CD4-positive, CD25-positive, alpha-beta regulatory T cell (primary cell): ENCODE measurements around the gene SLC2A9. TPM values are rescaled to one million over a fixed set of nuclear protein-coding genes. Genes with fewer than 3 reads are reported as not detected.
A peak's percentile ranks its signal among the peaks of the same experiment; 100 is the strongest.

Experiments
- ATAC-seq, 2 donors: fragments of 150-1000 bp; cut with Tn5 transposase; one replicate each; pipeline ENCODE4 v1.10.0; 2021; ENCODE audit warnings: low read depth in 2 of 2, moderate number of reproducible peaks in 2 of 2, moderate library complexity in 1 of 2
- DNase-seq, 3 donors: peaks; one replicate each; pipeline versions ENCODE4 v3.0.0 to v3.0.0-alpha.2; 2012 to 2022; ENCODE audit warnings: mixed read lengths in 1 of 3
- H3K27ac ChIP-seq: one replicate; pipeline ENCODE4 v1.7.0; 2013; ENCODE audit warnings: mild to moderate bottlenecking, low read length; ENCODE audit not compliant: insufficient read depth, poor library complexity, severe bottlenecking
- H3K27me3 ChIP-seq: one replicate; pipeline ENCODE4 v1.7.0; 2013; ENCODE audit warnings: low read length; ENCODE audit not compliant: control insufficient read depth, insufficient read depth
- H3K36me3 ChIP-seq: one replicate; pipeline ENCODE4 v1.7.0; 2013; ENCODE audit warnings: mild to moderate bottlenecking, low read length, moderate library complexity; ENCODE audit not compliant: control insufficient read depth, insufficient read depth
- H3K4me1 ChIP-seq: 2 replicates; pipeline ENCODE4 v1.7.0; 2013; ENCODE audit warnings: mild to moderate bottlenecking, low read length; ENCODE audit not compliant: insufficient read depth, control insufficient read depth, poor library complexity, severe bottlenecking
- H3K4me3 ChIP-seq: one replicate; pipeline ENCODE4 v1.7.0; 2013; ENCODE audit warnings: low read depth, mild to moderate bottlenecking, low read length, moderate library complexity
- H3K9me3 ChIP-seq, 2 experiments: 1 replicate in 1 of 2; 2 replicates in 1 of 2; pipeline ENCODE4 v1.7.0; 2013; ENCODE audit warnings: low read length in 2 of 2, mild to moderate bottlenecking in 1 of 2, moderate library complexity in 1 of 2; ENCODE audit not compliant: control insufficient read depth in 2 of 2
- H3K27ac Mint-ChIP-seq, 3 donors: one replicate each; pipeline ENCODE4 v1.8.0; 2020 to 2022; ENCODE audit warnings: mild to moderate bottlenecking in 3 of 3, mixed read lengths in 3 of 3, moderate library complexity in 2 of 3
- H3K27me3 Mint-ChIP-seq: one replicate; pipeline ENCODE4 v1.8.0; 2022; ENCODE audit warnings: mild to moderate bottlenecking, mixed read lengths
- H3K36me3 Mint-ChIP-seq: one replicate; pipeline ENCODE4 v1.8.0; 2020; ENCODE audit warnings: mixed read lengths
- H3K4me1 Mint-ChIP-seq, 4 donors: one replicate each; pipeline ENCODE4 v1.8.0; 2020 to 2022; ENCODE audit warnings: mixed read lengths in 4 of 4, mild to moderate bottlenecking in 1 of 4
- H3K4me3 Mint-ChIP-seq, 4 donors: one replicate each; pipeline ENCODE4 v1.8.0; 2020 to 2022; ENCODE audit warnings: mild to moderate bottlenecking in 4 of 4, mixed read lengths in 4 of 4, moderate library complexity in 3 of 4
- H3K9me3 Mint-ChIP-seq, 7 donors: one replicate each; pipeline ENCODE4 v1.8.0; 2020 to 2022; ENCODE audit warnings: mixed read lengths in 7 of 7, mild to moderate bottlenecking in 3 of 7, moderate library complexity in 2 of 7
- polyA plus RNA-seq, 4 donors: library from polyadenylated mRNA; unstranded; fragments of 300-500 nt; fragmentation: Illumina TruSeq; gene quantifications; one replicate each; pipeline ENCODE4 v1.2.3, GENCODE V29; 2021
- total RNA-seq: library from RNA; stranded (reverse); gene quantifications from one replicate; pipeline ENCODE4 v1.2.3, GENCODE V29; 2022

Gene SLC2A9
- total and polyA plus RNA-seq, 5 donors from 2014 or later: 0.41 to 5.7 (median 0.81) TPM

DNA sequence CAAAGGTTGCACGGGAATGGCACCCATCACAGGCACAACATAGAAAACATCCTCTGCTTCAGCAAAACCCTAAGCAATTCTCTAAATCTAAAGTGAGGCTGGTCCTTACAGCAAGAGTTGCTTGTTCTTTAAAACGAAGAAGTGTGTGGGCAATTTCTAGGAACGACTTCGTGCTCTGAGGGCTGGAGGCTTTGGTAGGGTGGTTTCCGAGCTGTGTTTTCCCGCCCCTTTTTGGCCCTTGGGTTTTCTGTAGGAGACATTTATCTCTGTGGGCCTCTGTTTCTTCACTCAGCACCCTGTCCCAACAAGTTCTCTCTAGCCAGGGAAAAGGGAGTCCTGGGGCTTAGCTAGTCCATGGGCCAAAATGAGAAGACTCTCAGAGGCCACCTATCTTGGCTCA, 84.2 kb downstream of the SLC2A9 start:
- Histone ChIP-seq H3K4me3 (no peak overlapping the region), H3K27ac (no peak overlapping the region), H3K27me3 (no peaks in the 10 kb centered on the region), H3K4me1 (no peaks in the 10 kb centered on the region), H3K9me3 (no peaks in the 10 kb centered on the region), H3K36me3 (no peaks in the 10 kb centered on the region)
- DNase-seq: peak in 1 of 3 donors; percentile 6
- Mint-ChIP-seq H3K27me3 (peaks cover 4% of the 10 kb centered on the region), H3K4me1 (no peaks in the 10 kb centered on the region), H3K9me3 (peaks cover 0 to 1% (median 0%) of the 10 kb centered on the region in 7 donors), H3K36me3 (no peaks in the 10 kb centered on the region), H3K4me3 (no peak overlapping the region), H3K27ac (no peak overlapping the region)
- ATAC-seq: no peak

DNA sequence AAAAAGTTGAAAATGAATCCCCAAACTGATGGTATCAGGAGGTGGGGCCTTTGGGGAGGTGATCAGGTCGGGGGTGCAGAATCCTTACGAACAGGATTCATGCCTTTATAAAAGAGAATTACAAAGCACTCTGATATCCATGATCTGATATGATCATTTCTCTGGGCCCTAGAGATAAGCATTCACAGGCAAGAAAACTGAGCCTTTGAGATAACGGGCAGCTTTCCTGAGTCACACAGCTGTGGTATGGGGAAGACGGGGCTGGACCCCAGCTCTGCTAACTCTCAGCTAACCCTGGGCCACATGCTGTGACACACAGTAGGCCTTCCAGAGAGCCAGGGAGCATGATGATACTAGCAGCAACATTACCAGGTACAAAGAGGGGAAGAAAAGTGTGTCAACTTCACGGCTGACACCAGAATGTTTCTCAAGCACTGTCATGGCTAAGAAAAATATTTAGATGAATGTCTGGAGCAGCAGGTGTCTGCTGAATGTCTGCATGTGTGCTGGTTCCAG, 85.1 kb downstream of the SLC2A9 start:
- H3K27ac Mint-ChIP-seq: no peak overlapping the region

DNA sequence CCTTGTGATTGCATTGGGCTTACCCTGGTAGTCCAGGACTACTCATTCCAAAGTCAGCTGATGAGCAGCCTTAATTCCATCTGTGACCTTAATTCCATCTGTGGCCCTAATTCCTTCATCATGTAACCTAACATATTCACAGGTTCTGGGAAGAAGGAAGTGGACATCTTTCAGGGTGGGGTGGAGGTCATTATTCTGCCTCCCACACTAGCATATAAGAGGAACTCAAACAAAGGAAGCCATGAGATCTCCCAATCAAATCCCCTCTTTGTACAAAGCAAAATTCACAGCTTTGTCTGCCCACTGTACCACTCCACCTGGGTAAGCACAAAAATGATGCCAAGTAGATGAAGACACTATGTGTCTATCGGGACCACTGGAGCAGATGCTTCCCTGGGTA, 87.3 kb downstream of the SLC2A9 start:
- Mint-ChIP-seq H3K36me3 (no peaks in the 10 kb centered on the region), H3K4me3 (no peak overlapping the region), H3K4me1 (no peaks in the 10 kb centered on the region), H3K27ac (no peak overlapping the region), H3K27me3 (peaks cover 4% of the 10 kb centered on the region), H3K9me3 (peaks cover 0 to 1% (median 0%) of the 10 kb centered on the region in 7 donors)
- Histone ChIP-seq H3K4me1 (no peaks in the 10 kb centered on the region), H3K9me3 (no peaks in the 10 kb centered on the region), H3K27me3 (no peaks in the 10 kb centered on the region), H3K4me3 (no peak overlapping the region), H3K27ac (no peak overlapping the region), H3K36me3 (no peaks in the 10 kb centered on the region)
- DNase-seq: no peak
- ATAC-seq: no peak

More for the DNA sequence above, 85.1 kb downstream of the SLC2A9 start:
- Histone ChIP-seq H3K36me3 (no peaks in the 10 kb centered on the region), H3K27ac (no peak overlapping the region), H3K4me1 (no peaks in the 10 kb centered on the region), H3K4me3 (no peak overlapping the region), H3K27me3 (no peaks in the 10 kb centered on the region), H3K9me3 (no peaks in the 10 kb centered on the region)
- H3K36me3 Mint-ChIP-seq: no peaks in the 10 kb centered on the region
- ATAC-seq: no peak
- DNase-seq: no peak
- H3K4me3 Mint-ChIP-seq: no peak overlapping the region
- peaks cover 0 to 1% (median 0%) of the 10 kb centered on the region in 7 donors for H3K9me3 Mint-ChIP-seq
- H3K4me1 Mint-ChIP-seq: no peaks in the 10 kb centered on the region
- peaks cover 4% of the 10 kb centered on the region for H3K27me3 Mint-ChIP-seq

DNA sequence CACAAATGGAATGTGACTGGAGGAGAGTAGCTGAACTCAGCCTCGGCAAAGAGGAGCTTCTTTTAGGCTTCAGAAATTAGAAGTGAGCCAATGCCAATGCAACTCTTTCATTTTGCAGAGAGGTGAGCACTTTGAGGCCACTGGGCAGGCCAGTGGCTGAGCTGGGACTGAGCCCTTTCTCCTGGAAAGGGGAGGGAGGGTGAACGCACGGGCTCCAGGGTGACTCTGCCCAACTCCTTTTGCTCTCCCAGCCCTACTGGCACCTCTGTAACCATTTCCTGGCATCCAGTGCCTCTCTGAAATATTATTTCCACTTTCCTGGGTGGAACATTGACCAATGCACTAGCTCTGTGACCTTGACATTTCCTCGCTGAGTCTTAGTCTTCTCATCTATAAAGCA, 88.1 kb downstream of the SLC2A9 start:
- Mint-ChIP-seq H3K27me3 (peaks cover 4% of the 10 kb centered on the region), H3K4me3 (no peak overlapping the region), H3K9me3 (peaks cover 0 to 1% (median 0%) of the 10 kb centered on the region in 7 donors), H3K27ac (no peak overlapping the region), H3K36me3 (no peaks in the 10 kb centered on the region), H3K4me1 (no peaks in the 10 kb centered on the region)
- Histone ChIP-seq H3K36me3 (no peaks in the 10 kb centered on the region), H3K27ac (no peak overlapping the region), H3K27me3 (no peaks in the 10 kb centered on the region), H3K9me3 (no peaks in the 10 kb centered on the region), H3K4me1 (no peaks in the 10 kb centered on the region), H3K4me3 (no peak overlapping the region)
- ATAC-seq (no peak), DNase-seq (no peak)

DNA sequence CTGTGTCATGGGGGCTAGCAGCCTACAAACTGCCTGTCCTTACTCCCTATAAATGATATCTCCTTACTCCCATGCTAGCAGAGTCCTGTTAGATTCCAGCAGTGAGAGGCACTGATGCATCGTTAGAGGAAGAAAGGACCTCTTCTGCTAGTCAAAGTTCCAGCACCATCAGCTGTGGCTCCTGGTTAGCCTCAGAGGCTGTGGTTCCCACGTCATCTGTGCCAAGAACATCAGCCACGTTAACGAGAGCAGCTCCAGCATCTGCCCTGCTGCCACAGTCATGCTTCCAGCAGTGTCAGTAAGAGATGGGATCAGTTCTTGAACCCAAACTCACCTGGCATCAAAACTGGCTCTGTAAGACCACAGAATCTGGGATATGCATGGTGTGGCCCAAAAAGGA, 88.5 kb downstream of the SLC2A9 start:
- no peaks in the 10 kb centered on the region for H3K4me1 Mint-ChIP-seq
- no peaks in the 10 kb centered on the region for H3K27me3 ChIP-seq
- peaks cover 4% of the 10 kb centered on the region for H3K27me3 Mint-ChIP-seq
- H3K36me3 ChIP-seq: no peaks in the 10 kb centered on the region
- H3K9me3 Mint-ChIP-seq: peaks cover 0 to 1% (median 0%) of the 10 kb centered on the region in 7 donors
- H3K36me3 Mint-ChIP-seq: no peaks in the 10 kb centered on the region
- H3K27ac ChIP-seq: no peak overlapping the region
- H3K27ac Mint-ChIP-seq: no peak overlapping the region
- DNase-seq: no peak
- no peak overlapping the region for H3K4me3 Mint-ChIP-seq
- H3K9me3 ChIP-seq: no peaks in the 10 kb centered on the region
- no peak for ATAC-seq
- no peak overlapping the region for H3K4me3 ChIP-seq
- H3K4me1 ChIP-seq: no peaks in the 10 kb centered on the region

GRCh38 chr4:9931146-9931545, 90.2 kb downstream of the SLC2A9 start:
- ATAC-seq: no peak
- Histone ChIP-seq H3K9me3 (no peaks in the 10 kb centered on the region), H3K36me3 (no peaks in the 10 kb centered on the region), H3K4me3 (no peak overlapping the region), H3K27me3 (no peaks in the 10 kb centered on the region), H3K4me1 (no peaks in the 10 kb centered on the region), H3K27ac (no peak overlapping the region)
- Mint-ChIP-seq H3K4me3 (no peak overlapping the region), H3K27ac (no peak overlapping the region), H3K9me3 (peaks cover 0 to 1% (median 0%) of the 10 kb centered on the region in 7 donors), H3K4me1 (no peaks in the 10 kb centered on the region), H3K27me3 (peaks cover 4% of the 10 kb centered on the region), H3K36me3 (no peaks in the 10 kb centered on the region)
- no peak for DNase-seq

GRCh38 chr4:9929111-9929510, 92.2 kb downstream of the SLC2A9 start:
- peaks cover 7% of the 10 kb centered on the region for H3K27me3 Mint-ChIP-seq
- H3K36me3 Mint-ChIP-seq: no peaks in the 10 kb centered on the region
- Histone ChIP-seq H3K9me3 (no peaks in the 10 kb centered on the region), H3K27ac (no peak overlapping the region), H3K36me3 (no peaks in the 10 kb centered on the region), H3K27me3 (no peaks in the 10 kb centered on the region), H3K4me3 (no peak overlapping the region), H3K4me1 (no peaks in the 10 kb centered on the region)
- H3K4me3 Mint-ChIP-seq: no peak overlapping the region
- ATAC-seq (no peak), DNase-seq (no peak)
- H3K9me3 Mint-ChIP-seq: peaks cover 0 to 1% (median 0%) of the 10 kb centered on the region in 7 donors
- H3K27ac Mint-ChIP-seq: no peak overlapping the region
- H3K4me1 Mint-ChIP-seq: no peaks in the 10 kb centered on the region

GRCh38 chr4:9927341-9928007, 93.8 kb downstream of the SLC2A9 start:
- no peaks in the 10 kb centered on the region for H3K27me3 ChIP-seq
- H3K9me3 ChIP-seq: no peaks in the 10 kb centered on the region
- ATAC-seq (no peak), DNase-seq (no peak)
- H3K36me3 Mint-ChIP-seq: no peaks in the 10 kb centered on the region
- H3K36me3 ChIP-seq: no peaks in the 10 kb centered on the region
- no peaks in the 10 kb centered on the region for H3K4me1 Mint-ChIP-seq
- H3K27ac ChIP-seq: no peak overlapping the region
- no peak overlapping the region for H3K4me3 Mint-ChIP-seq
- H3K4me1 ChIP-seq: no peaks in the 10 kb centered on the region
- H3K4me3 ChIP-seq: no peak overlapping the region
- peaks cover 0 to 1% (median 0%) of the 10 kb centered on the region in 7 donors for H3K9me3 Mint-ChIP-seq
- H3K27ac Mint-ChIP-seq: no peak overlapping the region
- peaks cover 7% of the 10 kb centered on the region for H3K27me3 Mint-ChIP-seq
